Hematopoietic multipotent progenitor cell treated with erythropoietin and hydrocortisone succinate and interleukin-3 and kit ligand, for 15 days (in vitro differentiated cells): ENCODE data around the gene ARMC5.

Experiments
- DNase-seq: peaks from one replicate; pipeline ENCODE4 v3.0.0-alpha.2; 2015; ENCODE audit warnings: low spot score

Gene ARMC5

GRCh38 chr16:31461201-31461920, 2.1 kb downstream of the ARMC5 start:
- no peak for DNase-seq

- DNase-seq, result no peak
Observed at GRCh38 chr16:31461921-31462804, 2.9 kb downstream of the ARMC5 start.

GRCh38 chr16:31464348-31464769, 5.1 kb downstream of the ARMC5 start:
- no peak for DNase-seq

GRCh38 chr16:31464781-31465260, 5.5 kb downstream of the ARMC5 start:
- no peak for DNase-seq

GRCh38 chr16:31465788-31466370, 6.6 kb downstream of the ARMC5 start:
- no peak for DNase-seq

GRCh38 chr16:31466381-31466841, 7.1 kb downstream of the ARMC5 start:
- DNase-seq, result no peak

GRCh38 chr16:31467151-31467773, 8.0 kb downstream of the ARMC5 start:
- no peak for DNase-seq

GRCh38 chr16:31467858-31468257, 8.6 kb downstream of the ARMC5 start:
- DNase-seq, result no peak

GRCh38 chr16:31470615-31471014, 11.3 kb downstream of the ARMC5 start:
- DNase-seq, result no peak

GRCh38 chr16:31471241-31471874, 12.1 kb downstream of the ARMC5 start:
- DNase-seq, result no peak

GRCh38 chr16:31471875-31472708, 12.8 kb downstream of the ARMC5 start, which contains the start of gene TGFB1I1:
Gene TGFB1I1 (plus strand): TSS chr16:31472152. CDS start chr16:31472189, 37 bp downstream.
- no peak for DNase-seq

GRCh38 chr16:31472709-31473203, 13.5 kb downstream of the ARMC5 start:
- peak; percentile 96 for DNase-seq

- DNase-seq, result no peak
Observed at GRCh38 chr16:31473264-31473984, 14.1 kb downstream of the ARMC5 start.

- DNase-seq, result peak; percentile 63
Observed at GRCh38 chr16:31474173-31474714, 14.9 kb downstream of the ARMC5 start.

- no peak for DNase-seq
Observed at GRCh38 chr16:31474773-31475738, 15.8 kb downstream of the ARMC5 start.

- peak; percentile 58 for DNase-seq
Observed at GRCh38 chr16:31475946-31476302, 16.6 kb downstream of the ARMC5 start.

GRCh38 chr16:31476303-31477219, 17.3 kb downstream of the ARMC5 start:
- DNase-seq, result peak; percentile 89
